ENCODE results near the gene SNRK.

The SNRK gene

DNA sequence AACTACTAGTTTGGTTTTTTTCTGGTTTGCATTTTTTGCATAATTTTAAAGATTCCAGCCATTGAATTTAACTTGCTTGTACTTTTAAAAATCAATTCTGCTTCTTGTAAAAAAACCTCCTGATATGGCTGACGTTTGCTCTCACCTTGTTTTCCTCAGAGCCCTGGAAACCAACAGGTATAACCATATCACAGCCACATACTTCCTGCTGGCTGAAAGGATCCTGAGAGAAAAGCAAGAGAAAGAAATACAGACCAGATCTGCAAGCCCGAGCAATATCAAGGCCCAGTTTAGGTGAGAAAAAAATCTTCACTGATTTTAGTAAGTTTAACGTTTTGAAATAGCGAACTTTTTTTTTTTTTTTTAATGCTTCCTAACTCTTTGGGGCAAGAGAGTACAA, 56.8 kb downstream of the SNRK start:
- Histone ChIP-seq H3K9me3 (ENCODE audit: severe bottlenecking) (peaks cover 3% of the 10 kb centered on the region), H3K4me3 (ENCODE audit: low read depth, low read length) (no peak overlapping the region), H3K27ac (no peak overlapping the region), H3K36me3 (peaks cover 40% of the 10 kb centered on the region), H3K27me3 (ENCODE audit: insufficient read depth, low read depth, severe bottlenecking) (no peaks in the 10 kb centered on the region)
- no peak for DNase-seq
- TF ChIP-seq, protein P1, sequence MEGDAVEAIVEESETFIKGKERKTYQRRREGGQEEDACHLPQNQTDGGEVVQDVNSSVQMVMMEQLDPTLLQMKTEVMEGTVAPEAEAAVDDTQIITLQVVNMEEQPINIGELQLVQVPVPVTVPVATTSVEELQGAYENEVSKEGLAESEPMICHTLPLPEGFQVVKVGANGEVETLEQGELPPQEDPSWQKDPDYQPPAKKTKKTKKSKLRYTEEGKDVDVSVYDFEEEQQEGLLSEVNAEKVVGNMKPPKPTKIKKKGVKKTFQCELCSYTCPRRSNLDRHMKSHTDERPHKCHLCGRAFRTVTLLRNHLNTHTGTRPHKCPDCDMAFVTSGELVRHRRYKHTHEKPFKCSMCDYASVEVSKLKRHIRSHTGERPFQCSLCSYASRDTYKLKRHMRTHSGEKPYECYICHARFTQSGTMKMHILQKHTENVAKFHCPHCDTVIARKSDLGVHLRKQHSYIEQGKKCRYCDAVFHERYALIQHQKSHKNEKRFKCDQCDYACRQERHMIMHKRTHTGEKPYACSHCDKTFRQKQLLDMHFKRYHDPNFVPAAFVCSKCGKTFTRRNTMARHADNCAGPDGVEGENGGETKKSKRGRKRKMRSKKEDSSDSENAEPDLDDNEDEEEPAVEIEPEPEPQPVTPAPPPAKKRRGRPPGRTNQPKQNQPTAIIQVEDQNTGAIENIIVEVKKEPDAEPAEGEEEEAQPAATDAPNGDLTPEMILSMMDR (IDR thresholded peaks at IDR 0.05; ENCODE audit: low read depth, low read length), result no peak

DNA sequence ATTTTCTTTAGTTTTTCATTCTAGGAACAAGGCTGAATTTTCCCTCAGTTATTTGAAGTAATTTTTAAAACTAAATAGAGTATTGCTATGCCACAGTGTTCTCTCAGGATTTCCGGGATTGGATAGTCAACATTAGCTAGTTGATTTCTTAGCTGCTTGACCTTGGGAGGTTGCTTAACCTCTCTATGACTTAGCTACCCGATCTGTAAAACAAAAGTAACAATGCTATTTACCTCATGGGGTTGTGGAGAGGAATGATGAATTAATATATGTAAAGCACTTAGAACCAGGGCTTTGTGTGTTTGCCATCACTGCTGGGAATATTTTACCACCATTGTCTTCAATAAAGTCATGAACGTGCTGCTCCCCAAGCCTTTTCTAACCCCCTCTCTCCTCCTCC, 57.5 kb downstream of the SNRK start:
- Histone ChIP-seq H3K27me3 (ENCODE audit: insufficient read depth, low read depth, severe bottlenecking) (no peaks in the 10 kb centered on the region), H3K9me3 (ENCODE audit: severe bottlenecking) (no peaks in the 10 kb centered on the region), H3K36me3 (peaks cover 40% of the 10 kb centered on the region), H3K4me3 (ENCODE audit: low read depth, low read length) (no peak overlapping the region), H3K27ac (no peak overlapping the region)
- no peak for DNase-seq
- TF ChIP-seq, protein P1 (IDR thresholded peaks at IDR 0.05; ENCODE audit: low read depth, low read length), result no peak

- peaks cover 45% of the 10 kb centered on the region for H3K36me3 ChIP-seq
- DNase-seq, result no peak
- H3K27ac ChIP-seq, result no peak overlapping the region
Observed at GRCh38 chr3:43344520-43344919, 58.2 kb downstream of the SNRK start.

GRCh38 chr3:43345246-43345645, 58.9 kb downstream of the SNRK start:
- TF ChIP-seq, protein P1 (IDR thresholded peaks at IDR 0.05; ENCODE audit: low read depth, low read length), result no peak
- DNase-seq, result no peak
- no peak overlapping the region for H3K27ac ChIP-seq
- H3K36me3 ChIP-seq, result peaks cover 49% of the 10 kb centered on the region
- no peaks in the 10 kb centered on the region for H3K9me3 ChIP-seq (ENCODE audit: severe bottlenecking)
- no peak overlapping the region for H3K4me3 ChIP-seq (ENCODE audit: low read depth, low read length)
- no peaks in the 10 kb centered on the region for H3K27me3 ChIP-seq (ENCODE audit: insufficient read depth, low read depth, severe bottlenecking)

More at GRCh38 chr3:43344520-43344919, 58.2 kb downstream of the SNRK start:
- Histone ChIP-seq H3K9me3 (ENCODE audit: severe bottlenecking) (no peaks in the 10 kb centered on the region), H3K4me3 (ENCODE audit: low read depth, low read length) (no peak overlapping the region), H3K27me3 (ENCODE audit: insufficient read depth, low read depth, severe bottlenecking) (no peaks in the 10 kb centered on the region)
- TF ChIP-seq, protein P1 (IDR thresholded peaks at IDR 0.05; ENCODE audit: low read depth, low read length), result no peak

DNA sequence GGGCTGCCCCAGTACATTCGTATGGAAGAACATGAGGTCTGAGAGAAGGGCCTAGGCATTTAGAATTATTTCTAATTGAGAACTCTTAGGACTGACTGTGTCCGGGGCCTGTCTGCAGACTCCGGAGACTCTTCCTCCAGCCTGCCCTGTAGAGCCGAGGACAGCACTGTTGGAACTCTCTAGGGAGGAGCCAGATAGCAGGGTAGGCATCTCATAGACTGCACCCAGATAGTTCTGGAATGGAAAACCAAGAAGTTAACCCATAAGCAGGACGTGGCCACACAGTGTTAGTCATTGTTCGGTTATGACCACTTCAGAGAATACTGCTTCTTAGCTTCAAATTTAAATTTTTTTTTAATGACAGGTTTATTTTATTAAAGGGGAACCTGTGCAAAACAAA, 59.5 kb downstream of the SNRK start:
- no peak overlapping the region for H3K4me3 ChIP-seq (ENCODE audit: low read depth, low read length)
- H3K27ac ChIP-seq, result no peak overlapping the region
- no peaks in the 10 kb centered on the region for H3K9me3 ChIP-seq (ENCODE audit: severe bottlenecking)
- H3K27me3 ChIP-seq (ENCODE audit: insufficient read depth, low read depth, severe bottlenecking), result no peaks in the 10 kb centered on the region
- TF ChIP-seq, protein P1 (IDR thresholded peaks at IDR 0.05; ENCODE audit: low read depth, low read length), result no peak
- peaks cover 43% of the 10 kb centered on the region for H3K36me3 ChIP-seq
- no peak for DNase-seq

- no peak overlapping the region for H3K4me3 ChIP-seq (ENCODE audit: low read depth, low read length)
- H3K27me3 ChIP-seq (ENCODE audit: insufficient read depth, low read depth, severe bottlenecking), result no peaks in the 10 kb centered on the region
- H3K36me3 ChIP-seq, result peaks cover 37% of the 10 kb centered on the region
- no peaks in the 10 kb centered on the region for H3K9me3 ChIP-seq (ENCODE audit: severe bottlenecking)
- TF ChIP-seq, protein P1 (IDR thresholded peaks at IDR 0.05; ENCODE audit: low read depth, low read length), result no peak
- DNase-seq, result no peak
- H3K27ac ChIP-seq, result no peak overlapping the region
Observed at GRCh38 chr3:43346978-43347749, 60.8 kb downstream of the SNRK start.

Measured in WERI-Rb-1 (cell line).